ENCODE data around the gene PPP2R1B.
"Not testable (repeated sequence)": the region's sequence is repeated elsewhere in the genome, so short reads cannot be mapped to it uniquely, and the experiment has no call there.

The PPP2R1B gene

DNA sequence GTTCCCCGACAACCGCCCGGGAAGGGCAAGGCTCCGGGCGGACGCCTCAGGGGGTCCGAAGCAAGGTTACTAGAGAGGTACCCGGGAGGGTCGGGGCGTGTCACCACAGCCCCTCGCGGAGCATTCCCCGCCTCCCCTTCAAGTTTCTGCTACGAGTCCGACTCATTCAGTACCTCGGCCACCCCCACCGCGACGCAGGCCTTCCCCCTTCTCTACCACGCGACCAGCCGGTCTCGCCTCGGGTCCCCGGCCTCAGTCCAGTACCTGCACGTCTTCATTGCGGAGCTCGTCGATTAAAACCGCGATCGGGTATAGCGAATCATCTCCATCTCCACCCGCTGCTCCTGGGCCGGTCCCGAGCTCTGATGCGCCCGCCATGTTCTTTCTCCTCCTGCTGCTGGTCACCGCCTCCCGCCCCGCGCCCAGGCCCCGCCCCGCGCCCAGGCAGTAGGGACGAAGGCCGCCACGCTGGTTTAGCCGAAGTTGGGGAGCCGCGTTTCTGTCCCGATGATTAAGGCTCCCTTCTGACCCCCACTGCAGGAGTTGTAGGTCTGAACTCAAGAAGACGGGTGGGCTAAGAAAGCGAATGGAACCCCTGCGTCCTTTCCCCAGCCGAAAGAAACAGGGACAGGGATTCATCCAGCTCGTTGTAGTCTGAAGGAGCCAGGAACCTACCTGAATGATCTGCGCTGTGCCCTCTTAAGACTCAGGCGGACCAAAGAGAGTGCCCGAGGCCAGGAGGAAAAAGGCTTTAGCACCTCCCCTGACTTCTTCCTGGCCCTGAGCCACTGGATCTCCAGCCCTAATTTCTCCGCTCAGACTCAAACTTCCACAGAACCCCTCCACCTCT lies at the start of gene PPP2R1B:
Gene PPP2R1B, minus strand, starts transcription at position 406 of the 850 bp plus-strand sequence. Its CDS starts 28 bp downstream, at position 378.
- DNase-seq (ENCODE audit: low spot score), result peak; percentile 97

DNA sequence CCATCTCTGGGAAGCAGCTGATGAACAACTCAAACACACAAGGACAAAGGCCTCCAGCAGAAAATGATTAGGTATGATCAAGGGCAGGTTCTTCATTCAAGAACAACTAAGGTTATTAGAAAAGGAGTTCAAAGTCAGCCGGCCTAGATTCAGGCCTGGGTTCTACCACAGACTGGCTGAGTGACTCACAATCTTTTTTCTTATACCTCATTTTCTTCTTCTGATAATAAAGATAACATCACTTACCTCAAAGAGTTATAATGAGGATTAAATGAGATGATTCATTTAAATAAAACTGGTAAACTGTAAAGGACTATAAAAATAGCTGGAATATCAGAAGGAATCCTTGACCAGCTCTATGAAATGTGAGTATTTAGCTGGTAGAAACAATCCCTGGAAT lies 49.3 kb upstream of the PPP2R1B start:
- DNase-seq (ENCODE audit: low spot score), result no peak

DNA sequence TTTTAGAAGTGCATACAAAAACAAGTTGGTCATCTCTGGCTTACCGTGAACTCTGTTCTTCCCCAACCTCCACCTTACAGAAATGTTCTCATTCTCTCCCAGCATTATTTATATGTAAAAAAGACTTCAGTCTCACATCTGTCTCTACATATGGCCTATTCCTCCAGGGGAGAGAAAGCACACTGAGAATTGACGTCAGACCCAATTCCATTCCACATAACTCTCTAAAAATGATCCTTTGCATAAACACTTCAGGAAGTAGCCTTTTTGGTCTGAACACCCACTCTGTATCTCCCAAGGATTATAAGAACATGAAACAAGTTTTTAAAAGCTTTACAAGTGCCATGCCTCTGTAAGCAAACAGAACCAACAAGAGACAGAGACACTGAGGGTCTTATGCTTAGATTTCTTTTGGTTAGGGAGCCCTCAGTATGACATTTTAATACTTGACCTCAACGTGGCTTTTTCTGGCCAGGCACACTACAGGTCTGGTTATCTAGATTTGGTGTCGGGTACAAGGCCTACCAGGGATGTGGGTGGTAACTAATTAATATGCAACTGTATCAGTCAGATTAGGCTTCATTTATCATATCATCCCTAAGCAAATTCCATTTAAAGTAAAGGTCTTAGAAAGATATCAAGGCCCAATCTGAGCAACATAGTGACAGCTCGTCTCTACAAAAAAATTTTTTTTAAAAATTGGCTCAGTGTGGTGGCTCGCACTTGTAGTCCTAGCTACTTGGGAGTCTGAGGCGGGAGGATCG lies 48.5 kb upstream of the PPP2R1B start:
- no peak for DNase-seq (ENCODE audit: low spot score)

DNA sequence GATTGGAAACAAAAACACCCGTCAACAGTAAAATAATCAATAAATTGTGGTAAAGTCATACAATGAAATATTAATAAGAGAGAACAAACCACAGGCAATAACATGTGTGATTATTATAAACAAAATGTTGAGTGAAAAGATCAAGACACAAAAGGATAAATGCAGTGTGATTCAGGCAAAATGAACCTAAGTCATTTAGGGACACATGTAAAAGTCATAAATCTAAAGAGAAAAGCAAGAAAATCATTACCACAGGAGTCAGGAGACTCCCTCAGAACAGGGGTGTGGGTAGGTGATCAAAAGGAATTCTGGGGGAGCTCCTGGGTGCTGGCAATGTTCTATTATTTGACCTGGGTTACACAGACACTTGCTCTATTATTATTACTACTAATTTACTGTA lies 47.9 kb upstream of the PPP2R1B start:
- DNase-seq (ENCODE audit: low spot score), result no peak

DNA sequence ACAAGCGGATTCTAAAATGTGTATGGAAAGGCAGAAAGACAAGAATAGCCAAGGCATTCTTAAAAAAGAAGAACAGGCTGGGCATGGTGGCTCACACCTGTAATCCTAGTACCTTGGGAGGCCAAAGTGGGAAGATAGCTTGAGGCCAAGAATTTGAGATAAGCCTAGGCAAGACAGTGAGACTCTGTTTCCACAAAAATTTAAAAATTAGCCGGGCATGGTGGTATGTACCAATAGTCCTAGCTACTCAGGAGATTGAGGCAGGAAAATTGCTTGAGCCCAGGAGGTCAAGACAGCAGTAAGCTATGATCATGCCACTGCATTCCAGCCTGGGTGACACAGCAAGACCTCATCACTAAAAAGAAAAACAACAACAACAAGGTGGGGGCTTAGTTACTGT lies 46.0 kb upstream of the PPP2R1B start:
- no peak for DNase-seq (ENCODE audit: low spot score)

DNA sequence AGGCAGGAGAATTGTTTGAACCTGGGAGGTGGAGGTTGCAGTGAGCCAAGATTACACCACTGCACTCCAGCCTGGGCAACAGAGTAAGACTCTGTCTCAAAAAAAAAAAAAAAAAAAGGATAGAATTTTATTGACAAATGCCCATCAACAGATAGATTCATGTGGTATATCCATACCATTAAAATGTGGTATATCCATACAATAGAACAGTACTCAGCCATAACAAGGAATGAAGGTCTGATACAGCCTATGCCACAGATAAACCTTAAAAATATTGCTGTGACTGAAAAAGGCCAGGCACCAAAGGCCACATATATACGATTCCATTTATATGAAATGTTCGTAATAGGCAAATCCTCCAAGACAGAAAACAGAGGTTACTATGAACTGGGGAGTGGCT lies 45.3 kb upstream of the PPP2R1B start:
- DNase-seq (ENCODE audit: low spot score), result no peak

DNA sequence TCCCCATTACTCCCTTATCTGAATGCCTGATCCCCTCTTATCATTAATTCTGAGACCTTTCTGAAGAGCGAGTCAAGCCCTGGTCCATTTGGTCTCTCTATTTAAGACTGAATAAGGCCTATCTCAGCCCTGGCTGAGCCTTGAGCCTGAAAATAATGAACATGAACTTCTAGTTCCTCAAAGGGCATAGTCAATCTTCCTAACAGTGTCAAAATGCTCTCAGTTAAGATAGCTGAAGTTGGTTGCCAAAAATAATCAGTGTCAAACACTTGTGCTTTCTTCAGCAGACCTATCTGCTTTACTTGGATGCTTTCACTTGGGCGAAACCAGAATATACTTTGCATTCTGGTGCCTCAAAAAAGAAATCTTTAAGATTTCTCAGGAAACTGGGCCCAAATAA lies 42.6 kb upstream of the PPP2R1B start:
- DNase-seq (ENCODE audit: low spot score), result no peak

DNA sequence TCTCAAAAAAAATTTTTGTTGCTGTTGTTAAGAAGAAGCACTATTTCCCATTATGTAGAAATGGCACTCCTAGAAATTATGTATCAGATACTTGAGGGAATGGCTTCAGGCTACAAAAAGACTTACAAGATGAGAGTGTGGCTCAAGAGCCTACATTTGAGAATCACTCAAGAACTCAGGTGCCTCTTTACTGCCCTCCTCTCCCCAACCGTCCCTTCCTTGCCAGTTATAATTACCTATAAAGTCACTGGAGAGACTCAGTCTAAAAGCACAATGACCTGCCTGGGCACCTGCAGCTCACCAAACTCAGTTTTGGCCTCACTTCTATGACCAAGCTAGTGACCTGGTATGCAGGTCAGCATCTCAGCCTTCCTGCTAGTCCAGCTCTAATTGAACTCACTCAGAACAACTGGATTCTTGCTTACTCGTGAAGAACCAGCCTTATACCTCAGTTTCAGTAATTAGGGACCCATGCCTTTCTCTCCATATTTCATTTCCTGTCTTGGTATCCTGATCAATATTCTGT lies 41.9 kb upstream of the PPP2R1B start:
- no peak for DNase-seq (ENCODE audit: low spot score)

DNA sequence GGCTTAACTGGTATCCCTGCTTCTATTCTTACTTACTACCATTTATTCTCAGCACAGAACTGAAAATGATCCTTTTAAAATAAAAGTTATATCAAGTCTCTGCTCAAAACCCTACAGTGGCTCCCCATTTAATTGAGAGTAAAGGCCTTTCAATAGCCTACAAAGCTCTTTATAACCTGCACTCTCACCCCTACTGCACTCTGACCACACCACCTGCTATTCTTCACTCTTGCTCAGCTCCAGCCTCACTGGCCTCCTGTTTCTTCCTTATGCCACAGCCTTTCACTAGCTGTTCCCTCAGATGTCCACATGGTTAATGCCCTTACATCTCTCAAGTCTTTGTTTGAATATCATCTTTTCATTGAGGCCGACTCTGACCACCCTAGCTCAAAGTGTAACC lies 40.9 kb upstream of the PPP2R1B start:
- no peak for DNase-seq (ENCODE audit: low spot score)

DNA sequence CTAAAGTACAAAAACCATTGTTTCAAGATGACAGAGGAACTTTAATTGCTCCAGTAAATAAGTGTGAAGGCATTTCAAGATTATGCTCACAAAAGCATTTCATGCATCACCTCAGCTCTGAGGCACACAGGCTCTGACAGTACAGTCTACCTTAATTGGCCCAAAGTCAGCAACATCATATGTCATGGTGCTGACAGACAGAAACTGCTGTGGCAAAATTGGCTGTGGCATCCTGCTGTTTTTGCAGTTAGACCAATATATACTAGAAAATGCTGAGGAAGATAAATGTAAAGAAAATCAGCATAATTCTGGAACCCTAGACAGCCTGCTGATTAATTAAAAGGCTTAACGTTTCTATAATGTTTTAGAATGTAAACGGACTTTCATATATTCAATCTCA lies 34.9 kb upstream of the PPP2R1B start:
- DNase-seq (ENCODE audit: low spot score), result no peak

DNA sequence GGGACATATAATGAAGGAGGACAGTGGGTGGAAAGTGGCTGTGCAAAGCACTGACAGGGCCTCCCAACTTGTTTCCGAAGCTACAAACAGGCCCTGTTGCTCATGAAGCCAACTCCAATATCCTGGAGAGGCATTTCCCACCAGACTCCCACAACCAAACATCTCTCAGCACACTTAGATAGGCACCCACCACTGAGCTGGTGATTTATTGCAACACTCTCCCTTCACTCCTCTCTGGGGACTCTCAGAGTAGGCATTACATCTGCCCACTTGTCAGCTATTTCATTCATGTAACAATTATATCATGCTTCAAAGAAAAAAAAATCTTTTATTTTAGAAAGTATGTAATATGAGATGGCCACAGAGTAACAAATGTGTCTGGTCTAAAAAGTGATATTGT lies 32.1 kb upstream of the PPP2R1B start:
- no peak for DNase-seq (ENCODE audit: low spot score)

DNA sequence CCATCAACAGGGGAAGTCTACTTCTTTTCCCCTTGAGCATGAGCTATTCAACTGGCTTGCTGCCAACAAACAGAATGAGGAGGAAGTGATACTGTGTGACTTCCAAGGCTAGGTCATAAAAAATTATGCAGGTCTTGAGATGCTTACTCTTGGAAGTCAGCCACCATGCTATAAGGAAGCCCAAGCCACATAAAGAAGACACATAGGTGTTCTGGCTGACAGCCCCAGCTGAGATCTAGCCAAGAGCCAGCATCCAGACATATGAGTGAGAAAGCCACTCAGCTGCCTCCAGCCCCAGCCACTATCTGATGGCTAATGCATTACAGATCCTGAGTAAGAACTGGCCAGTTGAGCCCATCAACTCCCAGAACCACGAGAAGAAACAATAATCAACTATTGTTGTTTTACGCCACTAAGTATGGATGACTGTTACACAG lies 31.0 kb upstream of the PPP2R1B start:
- no peak for DNase-seq (ENCODE audit: low spot score)

DNA sequence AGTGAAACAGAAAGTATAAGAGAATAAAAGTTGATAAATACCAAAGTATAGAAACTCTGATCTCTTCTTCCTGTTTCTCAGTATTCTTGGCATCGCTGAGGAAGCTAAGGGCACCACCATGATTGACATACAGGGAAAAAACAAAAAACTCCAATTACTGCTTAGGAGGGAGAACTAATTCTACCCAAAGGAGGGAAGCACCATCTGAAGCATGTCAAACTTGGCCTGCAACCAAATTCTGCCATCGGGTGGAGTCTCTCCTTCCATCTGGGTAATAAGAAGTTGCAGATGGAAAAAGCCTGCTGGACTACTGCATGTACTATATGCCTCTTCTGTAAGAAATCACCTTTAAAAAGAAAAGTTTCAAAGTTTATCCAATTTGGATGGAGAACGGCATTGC lies 30.5 kb upstream of the PPP2R1B start:
- peak; percentile 35 for DNase-seq (ENCODE audit: low spot score)

DNA sequence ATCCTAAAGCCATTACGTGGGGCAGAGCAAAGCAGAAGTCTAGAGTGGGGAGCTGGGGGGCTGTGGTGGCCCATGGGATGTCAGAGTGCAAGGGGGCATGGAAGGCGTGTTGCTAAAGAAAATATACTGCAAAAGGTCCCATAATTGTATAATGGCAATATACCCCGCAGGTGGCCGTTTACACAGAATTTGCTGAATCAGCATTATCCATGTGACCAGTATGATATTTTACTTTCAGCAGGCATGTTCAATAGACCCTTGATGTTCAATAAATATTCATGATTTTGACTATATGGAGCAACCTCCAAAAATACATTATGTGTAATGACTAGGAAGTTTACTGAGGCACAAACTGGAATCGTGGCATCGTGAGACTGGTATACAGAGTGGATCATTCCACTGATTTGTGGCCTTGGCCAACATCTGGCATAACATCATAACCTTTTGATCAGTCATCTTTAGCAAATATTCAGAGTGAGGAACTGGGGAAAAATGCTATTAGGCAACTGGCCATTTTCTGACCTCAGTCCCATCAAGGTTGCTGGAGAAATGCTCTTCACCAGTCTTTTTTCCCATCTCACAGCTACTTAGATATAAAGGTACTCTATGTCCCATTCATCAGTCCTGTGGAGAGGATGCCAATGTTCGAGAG lies 29.3 kb upstream of the PPP2R1B start:
- peak; percentile 84 for DNase-seq (ENCODE audit: low spot score)

DNA sequence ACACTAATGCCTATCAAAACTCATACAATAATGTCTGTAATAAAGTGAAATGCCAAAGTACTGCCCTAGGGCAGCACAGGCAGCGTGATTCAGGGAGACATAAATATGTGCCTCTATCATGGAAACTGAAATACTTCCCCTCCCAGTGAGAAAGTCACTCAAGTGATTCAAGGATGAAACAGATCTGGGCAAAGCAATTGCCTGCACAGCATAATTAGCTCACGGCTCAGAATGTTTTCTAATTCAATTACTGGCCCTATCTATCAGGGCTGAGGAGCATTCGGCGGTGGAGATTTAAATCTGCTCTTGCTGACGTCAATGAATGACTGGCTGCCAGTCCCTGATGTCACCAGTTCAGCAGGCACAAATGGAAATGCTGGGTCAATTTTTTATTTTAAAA lies 27.7 kb upstream of the PPP2R1B start:
- peak; percentile 80 for DNase-seq (ENCODE audit: low spot score)

DNA sequence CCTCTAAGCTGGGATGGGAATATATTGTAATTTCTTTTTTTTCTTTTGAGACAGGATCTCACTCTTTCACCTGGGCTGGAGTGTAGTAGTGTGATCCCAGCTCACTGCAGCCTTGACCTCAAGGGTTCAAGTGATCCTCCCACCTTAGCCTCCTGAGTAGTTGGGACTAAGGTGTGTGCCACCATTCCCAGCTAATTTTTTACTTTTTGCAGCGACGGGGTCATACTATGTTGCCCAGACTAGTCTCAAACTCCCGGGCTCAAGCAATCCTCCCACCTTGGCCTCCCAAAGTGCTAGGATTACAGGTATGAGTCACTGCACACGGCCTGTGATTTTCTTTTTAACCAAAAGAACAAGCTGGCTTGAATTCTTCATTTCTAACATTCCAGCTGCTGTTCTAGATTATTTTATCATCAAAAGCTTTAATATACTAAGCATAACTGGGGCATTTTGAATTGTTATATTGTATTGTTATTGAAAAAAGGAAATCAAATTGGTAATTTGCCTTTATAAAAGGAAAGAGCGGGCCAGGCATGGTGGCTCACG lies 26.8 kb upstream of the PPP2R1B start:
- no peak for DNase-seq (ENCODE audit: low spot score)

DNA sequence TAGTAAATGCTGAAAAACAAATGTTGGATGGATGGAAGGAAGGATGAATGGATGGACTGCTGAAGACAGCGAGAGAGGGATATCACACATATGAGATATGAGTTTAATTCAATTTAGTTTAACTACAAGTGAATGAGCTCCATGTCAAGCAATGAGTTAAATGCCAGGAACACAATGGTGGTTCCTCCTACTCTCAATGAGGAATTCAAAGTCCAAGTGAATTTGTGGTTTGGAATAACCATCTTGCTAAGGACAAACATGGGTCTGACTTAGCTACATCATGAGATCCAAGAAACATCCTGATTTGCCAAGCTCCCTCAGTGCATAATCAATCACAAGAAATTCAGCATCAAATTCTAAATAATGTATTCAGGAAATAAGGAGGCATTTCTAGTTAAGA lies 26.1 kb upstream of the PPP2R1B start:
- DNase-seq (ENCODE audit: low spot score), result no peak

DNA sequence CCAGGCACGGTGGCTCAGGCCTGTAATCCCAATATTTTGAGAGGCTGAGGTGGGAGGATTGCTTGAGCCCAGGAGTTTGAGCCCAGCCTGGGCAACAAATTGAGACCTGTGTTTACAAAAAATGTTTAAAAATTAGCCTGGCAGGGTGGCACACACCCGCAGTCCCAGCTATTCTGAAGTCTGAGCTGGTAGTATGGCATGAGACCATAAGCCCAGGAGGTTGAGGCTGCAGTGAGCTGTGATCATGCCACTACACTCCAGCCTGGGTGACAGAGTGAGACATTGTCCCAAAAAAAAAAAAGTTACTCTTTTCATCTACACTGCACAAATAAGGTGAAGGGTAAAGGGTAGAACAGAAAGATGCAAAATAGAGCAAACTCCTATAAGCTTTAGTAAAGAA lies 22.3 kb upstream of the PPP2R1B start:
- no peak for DNase-seq (ENCODE audit: low spot score)

DNA sequence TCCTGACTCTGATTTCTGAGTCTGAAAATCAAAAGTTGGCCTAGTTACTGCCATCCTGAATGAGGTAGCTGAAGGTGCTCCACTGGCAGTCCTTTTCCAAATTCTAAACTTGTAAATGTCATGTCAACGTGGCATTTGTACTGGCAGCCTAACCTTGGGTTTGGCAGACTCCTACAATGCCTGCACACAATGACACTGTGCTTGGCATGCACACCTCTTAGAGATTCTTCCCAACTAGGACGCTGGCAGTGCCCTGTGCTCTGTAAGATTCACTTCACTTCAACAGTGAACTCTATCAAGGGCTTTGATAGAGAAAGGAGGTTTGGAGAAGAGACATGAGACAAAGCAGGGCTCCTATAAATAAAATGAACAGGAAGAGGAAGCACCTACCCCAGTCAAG lies 21.9 kb upstream of the PPP2R1B start:
- DNase-seq (ENCODE audit: low spot score), result no peak

DNA sequence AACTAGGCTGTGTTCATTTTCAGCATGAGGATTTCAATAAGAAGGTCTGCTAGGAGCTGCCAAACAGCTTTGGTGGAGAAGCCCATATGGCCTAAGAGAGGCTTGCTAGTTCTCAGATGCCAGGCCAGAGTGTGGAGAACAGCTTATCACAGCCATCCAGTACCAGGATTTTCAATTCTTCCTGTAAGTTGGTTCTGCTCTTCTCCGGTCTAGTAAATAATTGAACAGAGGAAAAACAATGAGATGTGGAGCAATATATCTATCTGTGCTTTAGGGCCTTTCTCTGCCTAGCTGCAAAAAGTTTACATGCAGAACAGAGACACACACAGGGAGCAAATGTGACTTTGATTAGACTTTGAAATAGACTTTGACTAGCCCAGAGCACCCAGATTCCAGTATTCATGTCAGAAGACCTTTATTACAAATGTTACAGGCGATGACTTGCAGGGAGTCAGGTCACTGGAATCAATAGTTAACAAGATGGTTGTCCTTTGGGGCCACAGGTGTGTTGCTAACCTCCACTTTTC lies 19.8 kb upstream of the PPP2R1B start:
- DNase-seq (ENCODE audit: low spot score), result no peak

DNA sequence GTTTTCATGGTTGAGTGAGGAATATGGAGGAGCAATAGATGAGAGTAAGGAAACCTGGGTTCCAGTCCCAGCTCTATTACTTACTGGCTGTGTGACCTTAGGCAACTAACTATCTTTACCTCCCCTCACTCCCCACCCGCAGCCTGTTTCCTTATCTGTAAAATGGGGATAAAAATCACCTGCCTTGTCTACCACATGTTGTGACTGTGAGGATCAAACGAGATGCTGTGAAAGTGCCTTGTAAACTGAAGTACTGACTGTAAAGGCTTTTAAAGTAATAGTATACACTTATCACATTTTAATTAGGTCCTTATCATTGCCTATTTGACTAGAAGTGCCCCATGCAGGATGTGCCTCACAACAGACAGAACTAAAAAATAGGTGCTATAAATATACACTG lies 18.9 kb upstream of the PPP2R1B start:
- DNase-seq (ENCODE audit: low spot score), result no peak

DNA sequence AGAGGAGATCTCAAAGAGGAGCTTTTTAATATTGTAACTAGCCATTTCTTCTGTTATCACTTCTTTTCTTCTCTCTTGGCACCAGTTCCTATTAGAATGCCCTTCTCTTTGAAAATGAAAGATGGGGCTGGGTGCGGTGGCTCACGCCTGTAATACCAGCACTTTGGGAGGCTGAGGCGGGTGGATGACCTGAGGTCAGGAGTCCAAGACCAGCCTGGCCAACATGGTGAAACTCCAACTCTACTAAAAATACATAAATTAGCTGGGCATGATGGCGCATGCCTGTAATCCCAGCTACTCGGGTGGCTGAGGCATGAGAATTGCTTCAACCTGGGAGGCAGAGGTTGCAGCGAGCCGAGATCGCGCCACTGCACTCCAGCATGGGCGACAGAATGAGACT lies 18.1 kb upstream of the PPP2R1B start:
- DNase-seq (ENCODE audit: low spot score), result not testable (repeated sequence)

All from AG08395 (cell line).